ENCODE data around the gene CFAP47. TPM values are rescaled to one million over a fixed set of nuclear protein-coding genes. Genes with fewer than 3 reads are reported as not detected.
"Not testable (repeated sequence)": the region's sequence is repeated elsewhere in the genome, so short reads cannot be mapped to it uniquely, and the experiment has no call there.

Gene CFAP47
- not detected for total RNA-seq

GRCh38 chrX:35919536-35920309 is at the start of gene CFAP47:
Gene CFAP47, plus strand, starts transcription at chrX:35919734. Its CDS starts 66 bp downstream, at chrX:35919800.
- no peaks in the 10 kb centered on the region for H3K36me3 Mint-ChIP-seq (ENCODE audit: low read depth)
- H3K27me3 Mint-ChIP-seq, result no peaks in the 10 kb centered on the region
- ChIA-PET CTCF (no interaction called here), POLR2A (no interaction called here)
- no peaks in the 10 kb centered on the region for H3K4me1 Mint-ChIP-seq
- no peak for DNase-seq
- H3K9me3 Mint-ChIP-seq, result no peaks in the 10 kb centered on the region
- H3K4me3 Mint-ChIP-seq, result no peak within 1 kb of the TSS
- H3K27ac Mint-ChIP-seq, result no peak within 1 kb of the TSS

DNA sequence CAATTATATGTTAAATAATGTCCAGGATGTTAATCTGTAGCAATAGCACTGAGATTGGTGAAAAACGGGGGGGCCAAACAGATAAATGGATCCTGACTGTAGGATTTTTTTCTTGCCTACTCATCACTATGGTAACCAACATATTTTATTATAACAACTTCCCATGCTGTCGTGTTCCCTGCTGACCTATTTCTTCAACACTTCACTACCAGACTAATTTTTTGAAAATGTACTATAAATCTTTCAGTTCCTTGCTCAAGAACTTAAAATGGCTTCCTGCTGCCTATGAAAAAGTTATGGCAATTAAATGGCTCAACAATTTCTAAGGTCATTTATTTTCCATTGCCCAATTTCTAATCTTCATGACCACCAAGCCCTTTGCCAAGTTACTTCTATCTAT is 38.9 kb upstream of the CFAP47 start:
- Mint-ChIP-seq H3K9me3 (no peaks in the 10 kb centered on the region), H3K27ac (no peak overlapping the region), H3K4me1 (no peaks in the 10 kb centered on the region), H3K4me3 (no peak overlapping the region), H3K27me3 (no peaks in the 10 kb centered on the region), H3K36me3 (ENCODE audit: low read depth) (no peaks in the 10 kb centered on the region)
- CTCF ChIA-PET, result no interaction called here
- POLR2A ChIA-PET, result no interaction called here
- DNase-seq, result no peak

DNA sequence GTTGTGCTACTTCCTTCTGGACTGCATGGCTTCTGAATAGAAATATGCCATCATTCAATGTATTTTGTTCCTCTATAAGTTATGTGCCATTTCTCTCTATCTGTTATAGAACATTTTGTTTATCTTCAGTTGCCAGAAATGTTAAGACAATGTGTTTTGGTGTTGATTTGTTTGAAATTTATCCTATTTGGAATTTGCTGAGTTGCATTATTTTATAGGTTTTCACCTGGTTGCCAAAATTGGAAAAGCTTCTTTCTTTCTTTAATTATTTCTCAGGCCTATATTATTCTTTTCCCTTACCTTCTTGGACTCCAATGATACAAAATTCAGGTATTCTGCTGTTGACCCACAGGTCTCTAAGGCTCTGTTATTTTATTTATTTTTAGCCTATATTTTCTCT is 33.4 kb upstream of the CFAP47 start:
- Mint-ChIP-seq H3K27me3 (no peaks in the 10 kb centered on the region), H3K4me3 (no peak overlapping the region), H3K9me3 (no peaks in the 10 kb centered on the region), H3K36me3 (ENCODE audit: low read depth) (no peaks in the 10 kb centered on the region), H3K4me1 (no peaks in the 10 kb centered on the region), H3K27ac (no peak overlapping the region)
- ChIA-PET CTCF (no interaction called here), POLR2A (no interaction called here)
- no peak for DNase-seq

DNA sequence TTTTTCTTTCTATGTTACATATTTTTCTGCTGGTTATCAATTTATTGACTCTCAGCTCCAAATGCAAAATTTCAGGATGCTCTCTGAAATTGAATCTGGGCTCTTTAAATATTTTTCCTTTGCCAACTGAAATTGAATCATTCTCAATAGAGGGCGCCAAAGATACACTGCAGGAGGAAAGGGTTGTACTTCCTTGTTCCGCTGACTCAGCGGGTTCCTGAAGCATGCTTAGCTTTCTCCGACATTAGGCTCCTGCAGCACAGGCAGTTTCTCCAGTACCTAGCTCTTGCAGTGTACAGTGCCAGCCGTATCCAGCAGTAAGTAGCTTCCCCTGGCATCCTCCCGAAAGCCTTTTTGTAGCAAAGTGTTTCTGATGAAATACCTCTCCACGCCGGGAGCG is 28.8 kb upstream of the CFAP47 start:
- Mint-ChIP-seq H3K4me3 (no peak overlapping the region), H3K4me1 (no peaks in the 10 kb centered on the region), H3K9me3 (no peaks in the 10 kb centered on the region), H3K36me3 (ENCODE audit: low read depth) (no peaks in the 10 kb centered on the region), H3K27me3 (no peaks in the 10 kb centered on the region), H3K27ac (no peak overlapping the region)
- ChIA-PET CTCF (interaction anchor here (0.8 kb wide), 1 partner anchor 106 kb away, joined by 3 read pairs; no protein-coding TSS in a partner anchor), POLR2A (no interaction called here)
- DNase-seq, result peak; percentile 8

DNA sequence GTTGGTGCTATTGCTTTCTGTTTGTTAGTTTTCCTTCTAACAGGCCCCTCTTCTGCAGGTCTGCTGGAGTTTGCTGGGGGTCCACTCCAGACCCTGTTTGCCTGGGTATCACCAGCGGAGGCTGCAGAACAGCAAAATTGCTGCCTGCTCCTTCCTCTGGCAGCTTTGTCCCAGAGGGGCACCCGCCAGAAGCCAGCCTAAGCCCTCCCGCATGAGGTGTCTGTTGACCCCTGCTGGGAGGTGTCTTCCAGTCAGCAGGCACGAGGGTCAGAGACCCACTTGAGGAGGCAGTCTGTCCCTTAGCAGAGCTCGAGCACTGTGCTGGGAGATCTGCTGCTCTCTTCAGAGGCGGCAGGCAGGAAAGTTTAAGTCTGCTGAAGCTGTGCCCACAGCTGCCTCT is 67.3 kb downstream of the CFAP47 start:
- CTCF ChIA-PET; H3K27me3 Mint-ChIP-seq; H3K36me3 Mint-ChIP-seq (ENCODE audit: low read depth); H3K9me3 Mint-ChIP-seq; H3K4me3 Mint-ChIP-seq; H3K27ac Mint-ChIP-seq; POLR2A ChIA-PET; H3K4me1 Mint-ChIP-seq; DNase-seq: not testable (repeated sequence)

DNA sequence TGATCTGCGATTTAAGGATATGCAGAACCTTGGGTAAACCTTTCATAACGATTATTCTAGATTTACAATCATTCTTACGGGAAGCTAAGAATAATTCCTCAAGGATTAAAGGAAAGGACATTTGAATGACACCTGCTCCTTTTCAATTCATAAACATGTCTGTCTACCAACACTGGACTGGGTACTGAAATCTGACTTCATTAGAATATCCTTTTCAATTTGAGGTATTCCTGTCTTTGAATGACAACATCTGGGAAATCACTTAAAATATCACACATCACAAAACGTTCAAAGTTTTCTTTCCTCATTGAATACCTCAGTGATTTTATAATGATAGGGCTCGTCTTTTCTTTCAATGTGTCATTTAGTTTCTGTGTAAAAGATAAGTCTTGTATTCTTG is 87.7 kb downstream of the CFAP47 start:
- H3K27ac Mint-ChIP-seq, result no peak overlapping the region
- DNase-seq, result no peak
- no peaks in the 10 kb centered on the region for H3K4me1 Mint-ChIP-seq
- ChIA-PET POLR2A (no interaction called here), CTCF (no interaction called here)
- no peak overlapping the region for H3K4me3 Mint-ChIP-seq
- no peaks in the 10 kb centered on the region for H3K9me3 Mint-ChIP-seq
- H3K36me3 Mint-ChIP-seq (ENCODE audit: low read depth), result no peaks in the 10 kb centered on the region
- no peaks in the 10 kb centered on the region for H3K27me3 Mint-ChIP-seq

DNA sequence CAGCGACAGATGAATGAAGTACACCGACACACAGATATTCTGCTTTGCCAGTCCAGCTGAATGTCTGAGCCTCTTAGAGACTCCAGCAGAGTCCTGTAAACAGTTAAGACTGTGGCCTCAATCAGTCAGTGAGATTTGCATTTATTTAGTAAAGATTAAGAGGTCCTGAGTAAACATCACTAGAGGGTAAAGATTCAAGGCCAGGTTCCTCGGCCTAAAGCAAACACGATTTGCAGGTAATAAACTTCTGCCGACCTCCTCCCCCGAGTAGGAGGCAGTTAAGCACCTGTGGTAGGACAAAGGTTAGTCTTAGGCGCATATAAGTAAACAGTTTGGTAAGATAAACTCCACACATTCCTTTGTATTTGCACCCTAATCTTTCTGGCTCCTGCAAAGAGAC is 99.6 kb downstream of the CFAP47 start:
- Mint-ChIP-seq H3K36me3 (ENCODE audit: low read depth) (no peaks in the 10 kb centered on the region), H3K27me3 (no peaks in the 10 kb centered on the region), H3K9me3 (peaks cover 5% of the 10 kb centered on the region), H3K4me3 (no peak overlapping the region), H3K4me1 (no peaks in the 10 kb centered on the region), H3K27ac (no peak overlapping the region)
- CTCF ChIA-PET, result no interaction called here
- POLR2A ChIA-PET, result no interaction called here
- no peak for DNase-seq

- no peaks in the 10 kb centered on the region for H3K4me1 Mint-ChIP-seq
- no peak for DNase-seq
- H3K4me3 Mint-ChIP-seq, result no peak overlapping the region
- H3K36me3 Mint-ChIP-seq (ENCODE audit: low read depth), result no peaks in the 10 kb centered on the region
- ChIA-PET POLR2A (no interaction called here), CTCF (no interaction called here)
- H3K27ac Mint-ChIP-seq, result no peak overlapping the region
- no peaks in the 10 kb centered on the region for H3K9me3 Mint-ChIP-seq
- no peaks in the 10 kb centered on the region for H3K27me3 Mint-ChIP-seq
These were observed 116.0 kb downstream of the CFAP47 start for GRCh38 chrX:36035550-36035949.

GRCh38 chrX:36062778-36063177 is 143.2 kb downstream of the CFAP47 start:
- Mint-ChIP-seq H3K4me1 (no peaks in the 10 kb centered on the region), H3K36me3 (ENCODE audit: low read depth) (no peaks in the 10 kb centered on the region), H3K4me3 (no peak overlapping the region), H3K27ac (no peak overlapping the region), H3K27me3 (no peaks in the 10 kb centered on the region), H3K9me3 (no peaks in the 10 kb centered on the region)
- ChIA-PET POLR2A (no interaction called here), CTCF (no interaction called here)
- DNase-seq, result no peak

DNA sequence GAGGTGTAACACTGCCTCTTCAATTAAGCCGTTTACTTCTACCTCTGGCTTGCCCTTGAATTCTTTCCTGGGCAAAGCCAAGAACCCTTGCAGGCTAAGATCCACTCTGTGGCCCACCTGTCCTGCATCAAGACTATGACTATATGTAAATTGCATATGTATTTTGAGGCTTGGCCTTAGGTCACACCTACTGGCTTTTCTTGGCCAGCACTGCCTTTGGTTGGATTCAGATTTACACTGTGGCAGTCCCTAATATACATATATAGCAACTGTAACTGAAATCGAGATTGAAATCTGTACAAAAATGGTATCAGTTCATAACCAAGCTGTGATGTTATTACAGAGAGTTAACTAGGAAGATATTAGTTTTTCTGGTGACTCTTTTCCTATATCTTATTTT is 151.5 kb downstream of the CFAP47 start:
- H3K27me3 Mint-ChIP-seq, result no peaks in the 10 kb centered on the region
- H3K27ac Mint-ChIP-seq, result no peak overlapping the region
- CTCF ChIA-PET, result no interaction called here
- DNase-seq, result no peak
- POLR2A ChIA-PET, result no interaction called here
- no peak overlapping the region for H3K4me3 Mint-ChIP-seq
- no peaks in the 10 kb centered on the region for H3K36me3 Mint-ChIP-seq (ENCODE audit: low read depth)
- no peaks in the 10 kb centered on the region for H3K9me3 Mint-ChIP-seq
- H3K4me1 Mint-ChIP-seq, result no peaks in the 10 kb centered on the region

- H3K4me3 Mint-ChIP-seq; H3K27me3 Mint-ChIP-seq; H3K36me3 Mint-ChIP-seq (ENCODE audit: low read depth); POLR2A ChIA-PET; H3K4me1 Mint-ChIP-seq; H3K9me3 Mint-ChIP-seq; CTCF ChIA-PET; H3K27ac Mint-ChIP-seq; DNase-seq: not testable (repeated sequence)
These were observed 155.5 kb downstream of the CFAP47 start for GRCh38 chrX:36075009-36075408.

DNA sequence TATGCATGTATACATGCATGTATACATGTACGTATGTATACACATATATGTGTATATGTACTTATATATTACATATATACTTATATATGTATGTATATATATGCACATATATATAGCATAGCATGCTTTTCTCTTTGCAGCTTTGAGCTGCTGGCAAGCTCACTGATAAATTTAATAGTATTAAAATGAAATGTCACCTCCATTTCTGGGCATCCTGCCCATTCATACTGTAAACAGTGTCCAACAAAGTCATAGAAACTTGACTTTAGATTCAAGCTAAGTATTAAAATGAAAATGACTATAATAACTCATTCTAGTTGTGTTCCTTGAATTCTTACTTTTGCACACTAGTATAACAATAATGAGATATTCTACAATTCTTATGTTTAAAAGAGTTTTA is 163.7 kb downstream of the CFAP47 start:
- POLR2A ChIA-PET, result no interaction called here

GRCh38 chrX:36087366-36087765 is 167.8 kb downstream of the CFAP47 start:
- Mint-ChIP-seq H3K27ac (no peak overlapping the region), H3K9me3 (no peaks in the 10 kb centered on the region)

More for the DNA sequence above, 163.7 kb downstream of the CFAP47 start:
- H3K36me3 Mint-ChIP-seq (ENCODE audit: low read depth), result no peaks in the 10 kb centered on the region
- H3K27me3 Mint-ChIP-seq, result no peaks in the 10 kb centered on the region
- no peaks in the 10 kb centered on the region for H3K4me1 Mint-ChIP-seq
- no peak for DNase-seq
- CTCF ChIA-PET, result no interaction called here
- H3K4me3 Mint-ChIP-seq, result no peak overlapping the region
- peaks cover 2% of the 10 kb centered on the region for H3K9me3 Mint-ChIP-seq
- no peak overlapping the region for H3K27ac Mint-ChIP-seq

GRCh38 chrX:36088939-36089338 is 169.4 kb downstream of the CFAP47 start:
- H3K27ac Mint-ChIP-seq; POLR2A ChIA-PET; H3K27me3 Mint-ChIP-seq; H3K9me3 Mint-ChIP-seq; H3K4me3 Mint-ChIP-seq; DNase-seq; CTCF ChIA-PET; H3K4me1 Mint-ChIP-seq; H3K36me3 Mint-ChIP-seq (ENCODE audit: low read depth): not testable (repeated sequence)

More at GRCh38 chrX:36087366-36087765, 167.8 kb downstream of the CFAP47 start:
- H3K4me1 Mint-ChIP-seq, result no peaks in the 10 kb centered on the region
- H3K27me3 Mint-ChIP-seq, result no peaks in the 10 kb centered on the region
- no peaks in the 10 kb centered on the region for H3K36me3 Mint-ChIP-seq (ENCODE audit: low read depth)
- H3K4me3 Mint-ChIP-seq, result no peak overlapping the region
- CTCF ChIA-PET, result no interaction called here
- DNase-seq, result no peak
- POLR2A ChIA-PET, result no interaction called here
